GM12872 (cell line): ENCODE results near the gene MRPL45.

Source experiments
- TF ChIP-seq, protein P1 (sequence below): IDR thresholded peaks from 3 replicates; pipeline ENCODE4 v1.5.1; 2011; ENCODE audit warnings: low read depth, mild to moderate bottlenecking, low read length, moderate library complexity; ENCODE audit not compliant: insufficient read depth

Gene MRPL45

DNA sequence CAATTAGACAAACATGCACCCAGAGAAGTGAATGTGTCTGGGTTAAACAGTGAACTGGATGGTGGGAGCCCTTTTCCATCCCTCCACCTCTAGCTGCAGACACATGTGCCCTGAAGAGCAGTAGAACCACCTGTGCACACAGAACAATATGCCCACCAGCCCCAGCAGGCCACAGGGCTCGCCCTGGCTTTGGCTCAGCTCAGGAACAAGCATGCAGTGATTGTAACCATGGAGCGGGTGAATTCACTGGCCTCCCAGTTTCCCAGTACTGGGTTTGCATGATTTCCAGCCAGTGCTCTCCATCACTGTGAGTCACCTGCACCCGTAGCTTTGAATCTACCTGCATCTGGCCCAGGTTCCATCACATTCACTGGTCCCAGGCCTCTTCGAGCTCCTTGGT lies 41.6 kb downstream of the MRPL45 start:
- TF ChIP-seq, protein P1, sequence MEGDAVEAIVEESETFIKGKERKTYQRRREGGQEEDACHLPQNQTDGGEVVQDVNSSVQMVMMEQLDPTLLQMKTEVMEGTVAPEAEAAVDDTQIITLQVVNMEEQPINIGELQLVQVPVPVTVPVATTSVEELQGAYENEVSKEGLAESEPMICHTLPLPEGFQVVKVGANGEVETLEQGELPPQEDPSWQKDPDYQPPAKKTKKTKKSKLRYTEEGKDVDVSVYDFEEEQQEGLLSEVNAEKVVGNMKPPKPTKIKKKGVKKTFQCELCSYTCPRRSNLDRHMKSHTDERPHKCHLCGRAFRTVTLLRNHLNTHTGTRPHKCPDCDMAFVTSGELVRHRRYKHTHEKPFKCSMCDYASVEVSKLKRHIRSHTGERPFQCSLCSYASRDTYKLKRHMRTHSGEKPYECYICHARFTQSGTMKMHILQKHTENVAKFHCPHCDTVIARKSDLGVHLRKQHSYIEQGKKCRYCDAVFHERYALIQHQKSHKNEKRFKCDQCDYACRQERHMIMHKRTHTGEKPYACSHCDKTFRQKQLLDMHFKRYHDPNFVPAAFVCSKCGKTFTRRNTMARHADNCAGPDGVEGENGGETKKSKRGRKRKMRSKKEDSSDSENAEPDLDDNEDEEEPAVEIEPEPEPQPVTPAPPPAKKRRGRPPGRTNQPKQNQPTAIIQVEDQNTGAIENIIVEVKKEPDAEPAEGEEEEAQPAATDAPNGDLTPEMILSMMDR: no peak

DNA sequence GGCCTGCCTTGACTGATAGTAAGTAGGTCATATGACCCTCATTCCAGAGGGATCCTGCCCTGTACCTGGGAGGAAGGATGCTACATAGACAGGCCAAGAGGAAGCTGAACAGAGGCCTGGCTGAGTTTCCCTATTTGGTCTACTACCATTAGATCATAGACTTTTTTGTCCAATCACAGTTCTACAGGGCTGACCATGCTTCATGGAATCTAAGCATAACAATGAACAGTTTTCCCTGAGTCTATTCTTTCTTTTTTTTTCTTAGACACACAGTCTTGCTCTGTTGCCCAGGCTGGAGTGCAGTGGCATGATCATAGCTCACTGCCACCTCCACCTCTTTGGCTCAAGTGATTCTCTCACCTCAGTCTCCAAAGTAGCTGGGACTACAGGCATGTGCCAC lies 42.9 kb downstream of the MRPL45 start:
- TF ChIP-seq, protein P1: no peak

- TF ChIP-seq, protein P1: no peak
Observed at GRCh38 chr17:38341035-38341721, 44.2 kb downstream of the MRPL45 start.

GRCh38 chr17:38342886-38343607 lies 46.1 kb downstream of the MRPL45 start:
- TF ChIP-seq, protein P1: no peak

DNA sequence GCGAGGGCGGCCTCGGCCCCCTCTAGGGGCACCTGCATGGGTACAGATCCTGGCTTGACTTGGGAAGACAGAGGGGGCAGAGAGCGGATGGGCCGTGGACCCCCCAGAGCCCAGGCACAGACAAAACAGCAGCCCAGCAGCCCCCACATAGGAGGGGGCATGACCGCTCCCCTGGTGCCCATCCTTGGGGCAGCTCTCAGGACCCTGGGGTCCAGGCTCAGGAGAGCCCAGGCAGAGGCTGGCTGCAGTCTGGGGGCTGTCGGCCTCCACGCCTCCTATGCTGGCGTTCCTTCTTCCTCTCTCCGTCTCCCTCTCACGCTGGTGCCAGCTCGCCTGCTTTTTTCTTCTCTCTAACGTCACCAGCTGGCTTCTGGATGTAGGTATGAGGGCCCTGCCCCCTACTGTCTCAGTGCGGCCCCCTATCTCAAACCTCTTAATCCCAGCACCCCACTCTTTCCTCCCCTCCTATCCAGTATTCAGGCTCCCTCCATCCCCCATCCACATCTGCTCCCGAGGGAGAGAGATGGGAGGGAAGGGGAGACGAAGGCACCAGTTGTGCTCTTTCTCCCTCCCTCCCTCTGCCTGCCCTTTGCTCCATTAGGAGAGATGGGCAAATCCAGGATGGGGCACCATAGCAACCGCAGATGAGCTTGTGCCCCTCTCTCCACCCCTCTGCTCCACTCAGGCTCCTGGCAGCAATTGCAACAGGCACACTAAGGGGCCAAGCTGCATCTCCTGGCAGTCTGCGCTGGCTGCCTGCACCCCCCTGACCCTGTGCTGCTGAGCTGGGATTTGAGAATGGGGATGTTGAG lies 46.8 kb downstream of the MRPL45 start, which contains the start of gene GPR179:
TSS of gene GPR179 (minus strand) at position 349 of the 812 bp plus-strand sequence. CDS start at position 182, 167 bp downstream.
- TF ChIP-seq, protein P1: no peak

- TF ChIP-seq, protein P1: no peak
Observed at GRCh38 chr17:38344420-38344745, 47.4 kb downstream of the MRPL45 start.

GRCh38 chr17:38345743-38346142 lies 48.8 kb downstream of the MRPL45 start:
- TF ChIP-seq, protein P1: no peak
